HepG2 (cell line): ENCODE measurements around the gene EIF4A3. TPM values are rescaled to one million over a fixed set of nuclear protein-coding genes. Genes with fewer than 3 reads are reported as not detected.

ENCODE experiments used
- ADNP ChIP-seq: sonication (generic); formaldehyde crosslinking; IDR thresholded peaks from 2 replicates; pipeline ENCODE4 v1.4.0; 2020; ENCODE audit warnings: missing genetic modification reagents
- BCL6 ChIP-seq: IDR thresholded peaks from 2 replicates; pipeline ENCODE4 v1.6.1; 2016; ENCODE audit warnings: missing genetic modification reagents, missing compliant biosample characterization
- CEBPG ChIP-seq: IDR thresholded peaks from 2 replicates; pipeline ENCODE4 v1.6.1; 2016
- E2F1 ChIP-seq: sonication (generic); formaldehyde crosslinking; IDR thresholded peaks from 2 replicates; pipeline ENCODE4 v1.5.0; 2020; ENCODE audit warnings: missing genetic modification reagents
- EED ChIP-seq: sonication (generic); formaldehyde crosslinking; IDR thresholded peaks from 2 replicates; pipeline ENCODE4 v1.5.0; 2020; ENCODE audit warnings: mild to moderate bottlenecking, missing genetic modification reagents
- ETS1 ChIP-seq: sonication (generic); formaldehyde crosslinking; IDR thresholded peaks from 2 replicates; pipeline ENCODE4 v1.4.0; 2020; ENCODE audit warnings: missing genetic modification reagents
- FOSL2 ChIP-seq: sonication (generic); formaldehyde crosslinking; IDR thresholded peaks from 2 replicates; pipeline ENCODE4 v1.4.0; 2020; ENCODE audit warnings: missing genetic modification reagents
- HDAC2 ChIP-seq: sonication (generic); formaldehyde crosslinking; IDR thresholded peaks from 2 replicates; pipeline ENCODE4 v1.4.0; 2020; ENCODE audit warnings: missing genetic modification reagents
- HINFP ChIP-seq: sonication (generic); formaldehyde crosslinking; IDR thresholded peaks from 2 replicates; pipeline ENCODE4 v1.4.0; 2020; ENCODE audit warnings: low read depth, mild to moderate bottlenecking, missing genetic modification reagents
- IRF2 ChIP-seq: IDR thresholded peaks from 2 replicates; pipeline ENCODE4 v1.6.1; 2018; ENCODE audit warnings: missing genetic modification reagents, missing compliant biosample characterization
- KAT7 ChIP-seq: IDR thresholded peaks from 2 replicates; pipeline ENCODE4 v1.6.1; 2018; ENCODE audit warnings: borderline replicate concordance, missing compliant biosample characterization
- TOPORS ChIP-seq: sonication (generic); formaldehyde crosslinking; IDR thresholded peaks from 2 replicates; pipeline ENCODE4 v1.8.0; 2023; ENCODE audit warnings: mild to moderate bottlenecking, missing genetic modification reagents
- ZBTB10 ChIP-seq: sonication (generic); formaldehyde crosslinking; IDR thresholded peaks from 2 replicates; pipeline ENCODE4 v1.4.0; 2020; ENCODE audit warnings: missing genetic modification reagents, borderline replicate concordance
- ZEB1 ChIP-seq: IDR thresholded peaks from 2 replicates; pipeline ENCODE4 v1.6.1; 2012; ENCODE audit warnings: mild to moderate bottlenecking, low read depth, inconsistent platforms; ENCODE audit not compliant: insufficient replicate concordance
- ZNF292 ChIP-seq: sonication (generic); formaldehyde crosslinking; IDR thresholded peaks from 2 replicates; pipeline ENCODE4 v1.8.1; 2022; ENCODE audit warnings: mild to moderate bottlenecking, low read depth, missing genetic modification reagents, borderline replicate concordance
- ZNF780A ChIP-seq: sonication (generic); formaldehyde crosslinking; IDR thresholded peaks from 2 replicates; pipeline ENCODE4 v1.8.0; 2022; ENCODE audit warnings: mild to moderate bottlenecking, missing genetic modification reagents, moderate library complexity
- polyA plus RNA-seq, 8 experiments: library from polyadenylated mRNA; depleted of rRNA in 3 of 8; stranded (reverse) in 7 of 8; unstranded in 1 of 8; fragments of >200 nt; fragmentation: Illumina TruSeq in 4 of 8; extraction: Trizol in 4 of 8; gene quantifications; 2 replicates each; pipeline versions ENCODE4 v1.2.1 to v1.2.3, GENCODE V29; 2011 to 2016; ENCODE audit warnings: low read depth in 4 of 8, missing spikeins in 1 of 8, mixed read lengths in 1 of 8; ENCODE audit not compliant: insufficient read depth in 1 of 8
- total RNA-seq, 5 experiments: library from RNA; depleted of rRNA; stranded (reverse); fragments of >200 nt; fragmentation: Illumina TruSeq; extraction: Trizol; gene quantifications; 2 replicates each; pipeline ENCODE4 v1.2.3, GENCODE V29; 2016; ENCODE audit warnings: low read depth in 1 of 5
- TF ChIP-seq, protein P1 (sequence below): fragments of 450-650 bp; IDR thresholded peaks from 2 replicates; pipeline ENCODE4 v1.6.1; 2017; ENCODE audit warnings: mild to moderate bottlenecking

Gene EIF4A3
- total and polyA plus RNA-seq, 2 of the 13 experiments (the other 11 are each of a cell fraction or from before 2014, with no cell fraction given) = 145 to 187 TPM

DNA sequence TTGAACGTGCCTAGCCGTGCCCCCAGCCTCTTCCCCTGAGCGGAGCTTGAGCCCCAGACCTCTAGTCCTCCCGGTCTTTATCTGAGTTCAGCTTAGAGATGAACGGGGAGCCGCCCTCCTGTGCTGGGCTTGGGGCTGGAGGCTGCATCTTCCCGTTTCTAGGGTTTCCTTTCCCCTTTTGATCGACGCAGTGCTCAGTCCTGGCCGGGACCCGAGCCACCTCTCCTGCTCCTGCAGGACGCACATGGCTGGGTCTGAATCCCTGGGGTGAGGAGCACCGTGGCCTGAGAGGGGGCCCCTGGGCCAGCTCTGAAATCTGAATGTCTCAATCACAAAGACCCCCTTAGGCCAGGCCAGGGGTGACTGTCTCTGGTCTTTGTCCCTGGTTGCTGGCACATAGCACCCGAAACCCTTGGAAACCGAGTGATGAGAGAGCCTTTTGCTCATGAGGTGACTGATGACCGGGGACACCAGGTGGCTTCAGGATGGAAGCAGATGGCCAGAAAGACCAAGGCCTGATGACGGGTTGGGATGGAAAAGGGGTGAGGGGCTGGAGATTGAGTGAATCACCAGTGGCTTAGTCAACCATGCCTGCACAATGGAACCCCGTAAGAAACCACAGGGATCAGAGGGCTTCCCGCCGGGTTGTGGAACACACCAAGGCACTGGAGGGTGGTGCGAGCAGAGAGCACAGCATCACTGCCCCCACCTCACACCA is 44.8 kb downstream of the EIF4A3 start (continued):
- no peak for TF ChIP-seq KAT7
- TF ChIP-seq ETS1 = no peak
- 0 out of 2 replicates have a peak, but pooled peaks have one; percentile 3 for TF ChIP-seq FOSL2 (CRISPR knock-in tag)
- TF ChIP-seq IRF2 (CRISPR knock-in tag) = 0 out of 2 replicates have a peak, but pooled peaks have one; percentile 5
- TF ChIP-seq HINFP (CRISPR knock-in tag) = no peak
- no peak for TF ChIP-seq ZBTB10 (CRISPR knock-in tag)
- 0 out of 2 replicates have a peak, but pooled peaks have one; percentile 74 for TF ChIP-seq EED (CRISPR knock-in tag)
- TF ChIP-seq ZNF780A (CRISPR knock-in tag) = no peak
- TF ChIP-seq ADNP (CRISPR knock-in tag) = no peak
- no peak; the same call in 1 of the 2 replicates for TF ChIP-seq HDAC2
- TF ChIP-seq TOPORS (CRISPR knock-in tag) = no peak
- TF ChIP-seq BCL6 = 0 out of 2 replicates have a peak, but pooled peaks have one; percentile 6
- TF ChIP-seq, protein P1, sequence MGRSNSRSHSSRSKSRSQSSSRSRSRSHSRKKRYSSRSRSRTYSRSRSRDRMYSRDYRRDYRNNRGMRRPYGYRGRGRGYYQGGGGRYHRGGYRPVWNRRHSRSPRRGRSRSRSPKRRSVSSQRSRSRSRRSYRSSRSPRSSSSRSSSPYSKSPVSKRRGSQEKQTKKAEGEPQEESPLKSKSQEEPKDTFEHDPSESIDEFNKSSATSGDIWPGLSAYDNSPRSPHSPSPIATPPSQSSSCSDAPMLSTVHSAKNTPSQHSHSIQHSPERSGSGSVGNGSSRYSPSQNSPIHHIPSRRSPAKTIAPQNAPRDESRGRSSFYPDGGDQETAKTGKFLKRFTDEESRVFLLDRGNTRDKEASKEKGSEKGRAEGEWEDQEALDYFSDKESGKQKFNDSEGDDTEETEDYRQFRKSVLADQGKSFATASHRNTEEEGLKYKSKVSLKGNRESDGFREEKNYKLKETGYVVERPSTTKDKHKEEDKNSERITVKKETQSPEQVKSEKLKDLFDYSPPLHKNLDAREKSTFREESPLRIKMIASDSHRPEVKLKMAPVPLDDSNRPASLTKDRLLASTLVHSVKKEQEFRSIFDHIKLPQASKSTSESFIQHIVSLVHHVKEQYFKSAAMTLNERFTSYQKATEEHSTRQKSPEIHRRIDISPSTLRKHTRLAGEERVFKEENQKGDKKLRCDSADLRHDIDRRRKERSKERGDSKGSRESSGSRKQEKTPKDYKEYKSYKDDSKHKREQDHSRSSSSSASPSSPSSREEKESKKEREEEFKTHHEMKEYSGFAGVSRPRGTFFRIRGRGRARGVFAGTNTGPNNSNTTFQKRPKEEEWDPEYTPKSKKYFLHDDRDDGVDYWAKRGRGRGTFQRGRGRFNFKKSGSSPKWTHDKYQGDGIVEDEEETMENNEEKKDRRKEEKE = no peak
- TF ChIP-seq CEBPG (CRISPR knock-in tag) = no peak
- TF ChIP-seq E2F1 (CRISPR knock-in tag) = no peak
- no peak for TF ChIP-seq ZNF292 (CRISPR knock-in tag)
- no peak for TF ChIP-seq ZEB1
